ENCODE data around the gene KRTAP1-3. TPM values are rescaled to one million over a fixed set of nuclear protein-coding genes. Genes with fewer than 3 reads are reported as not detected.

Gene KRTAP1-3, protein sequence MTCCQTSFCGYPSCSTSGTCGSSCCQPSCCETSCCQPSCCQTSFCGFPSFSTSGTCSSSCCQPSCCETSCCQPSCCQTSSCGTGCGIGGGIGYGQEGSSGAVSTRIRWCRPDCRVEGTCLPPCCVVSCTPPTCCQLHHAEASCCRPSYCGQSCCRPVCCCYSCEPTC
- not detected in 2 replicates for total RNA-seq

GRCh38 chr17:41034346-41034935 lies at the start of gene KRTAP1-3:
Gene KRTAP1-3, minus strand, starts transcription at chr17:41034874. Its CDS starts 53 bp downstream, at chr17:41034821.

GRCh38 chr17:41084100-41084856 lies 49.6 kb upstream of the KRTAP1-3 start, which contains the start of gene KRTAP4-7:
Gene KRTAP4-7, plus strand, starts transcription at chr17:41084150. Its CDS starts 57 bp downstream, at chr17:41084207.

DNA sequence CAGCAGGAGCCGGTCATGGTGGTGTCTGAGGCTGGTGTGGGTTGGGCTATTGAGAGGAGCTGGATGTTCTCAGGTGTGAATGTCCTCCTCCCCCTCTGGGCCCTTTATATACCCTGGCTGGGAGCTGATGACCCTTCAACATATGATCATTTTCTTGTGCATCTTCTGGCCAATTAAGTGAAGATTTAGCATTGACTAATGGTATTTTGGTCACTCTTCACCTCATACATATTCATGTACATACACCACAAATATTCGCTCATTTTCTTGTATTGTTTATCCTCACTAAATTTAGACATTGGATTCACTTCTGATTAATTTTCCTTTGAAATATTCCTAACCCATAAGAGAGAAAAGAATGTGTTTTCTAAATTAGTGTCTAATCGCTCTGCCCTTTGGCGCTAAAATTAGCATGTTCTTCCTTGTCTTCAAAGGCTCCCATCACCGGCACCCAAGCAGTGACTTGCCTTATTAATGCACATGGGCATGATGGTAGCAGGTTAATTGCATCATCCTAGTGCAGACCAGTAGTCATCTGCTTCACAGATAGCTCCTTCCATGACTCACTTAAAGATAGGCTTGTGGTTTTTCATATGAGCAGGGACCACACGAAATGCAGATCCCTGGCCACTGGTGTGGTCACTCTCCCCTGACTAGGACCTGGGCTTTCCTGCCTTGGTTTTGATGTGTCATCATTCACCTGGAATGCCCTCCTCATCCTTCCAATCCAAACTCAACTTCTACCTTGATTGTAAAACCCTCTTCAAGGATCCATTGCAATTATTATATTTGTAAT lies 31.4 kb upstream of the KRTAP1-3 start, which contains the start of gene KRTAP2-4:
TSS of gene KRTAP2-4 (minus strand) at position 51 of the 796 bp plus-strand sequence. CDS start at position 17, 34 bp downstream.

DNA sequence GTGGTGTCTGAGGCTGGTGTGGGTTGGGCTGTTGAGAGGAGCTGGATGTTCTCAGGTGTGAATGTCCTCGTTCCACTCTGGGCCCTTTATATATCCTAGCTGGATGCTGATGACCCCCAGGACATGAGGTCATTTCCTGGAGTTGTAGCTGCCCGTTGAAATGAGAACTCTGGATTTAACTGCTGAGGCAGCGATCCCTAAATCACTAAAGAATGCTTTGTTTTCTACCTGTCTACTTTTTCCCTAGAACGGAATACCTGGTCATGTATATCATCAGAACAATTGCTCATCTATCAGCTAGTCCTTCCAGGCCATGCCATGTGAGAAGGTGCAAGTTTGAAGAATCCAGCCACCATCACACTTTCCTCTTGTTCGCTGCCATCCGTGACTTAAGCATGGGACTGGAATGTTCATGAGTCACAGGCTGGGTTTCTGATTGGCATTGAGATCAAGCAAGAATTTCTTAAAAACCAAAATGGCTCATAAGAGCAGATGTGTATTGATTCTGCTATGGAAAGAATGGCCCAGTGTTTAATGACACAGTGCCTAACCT lies 25.5 kb upstream of the KRTAP1-3 start, which contains the start of gene KRTAP2-3:
TSS of gene KRTAP2-3 (minus strand) at position 63 of the 553 bp plus-strand sequence. CDS start 64 bp downstream, outside the sequence.

DNA sequence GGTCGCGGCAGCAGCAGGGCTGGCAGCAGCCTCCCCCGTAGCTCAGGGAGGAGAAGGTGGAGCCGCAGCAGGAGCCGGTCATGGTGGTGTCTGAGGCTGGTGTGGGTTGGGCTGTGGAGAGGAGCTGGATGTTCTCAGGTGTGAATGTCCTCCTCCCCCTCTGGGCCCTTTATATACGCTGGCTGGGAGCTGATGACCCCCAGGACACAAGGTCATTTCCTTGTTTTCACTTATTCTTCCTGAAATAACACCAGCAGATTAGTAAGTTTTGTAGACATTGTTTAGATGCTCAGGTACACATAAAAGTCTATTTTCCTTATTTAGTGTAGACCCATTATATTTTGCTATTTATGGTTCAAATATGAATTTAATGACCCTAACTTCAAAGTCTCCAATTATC lies 20.5 kb upstream of the KRTAP1-3 start, which contains the start of gene KRTAP2-2:
TSS of gene KRTAP2-2 (minus strand) at position 101 of the 400 bp plus-strand sequence. CDS start at position 82, 19 bp downstream.

DNA sequence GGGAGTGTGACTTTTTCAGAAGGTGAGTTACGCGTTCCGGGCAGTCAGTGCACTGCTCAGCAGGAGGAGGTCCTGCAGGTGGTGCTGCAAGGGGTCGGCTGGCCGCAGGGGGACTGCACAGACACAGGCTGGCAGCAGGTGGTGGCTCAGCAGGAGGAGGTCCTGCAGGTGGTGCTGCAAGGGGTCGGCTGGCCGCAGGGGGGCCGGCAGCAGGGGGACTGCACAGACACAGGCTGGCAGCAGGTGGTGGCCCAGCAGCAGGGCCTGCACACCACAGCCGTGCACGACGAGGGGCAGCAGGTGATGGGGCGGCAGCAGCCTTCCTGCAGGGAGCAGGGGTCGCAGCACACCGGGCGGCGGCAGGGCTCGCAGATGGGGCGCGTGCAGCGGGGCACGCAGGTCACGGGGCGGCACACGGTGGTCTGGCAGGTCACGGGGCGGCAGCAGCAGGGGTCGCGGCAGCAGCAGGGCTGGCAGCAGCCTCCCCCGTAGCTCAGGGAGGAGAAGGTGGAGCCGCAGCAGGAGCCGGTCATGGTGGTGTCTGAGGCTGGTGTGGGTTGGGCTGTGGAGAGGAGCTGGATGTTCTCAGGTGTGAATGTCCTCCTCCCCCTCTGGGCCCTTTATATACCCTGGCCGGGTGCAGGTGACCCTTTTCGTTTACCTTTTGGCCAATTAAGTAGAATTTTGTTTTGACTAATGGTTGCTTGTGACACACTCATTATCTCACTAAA lies 12.2 kb upstream of the KRTAP1-3 start, which contains the start of gene KRTAP2-1:
TSS of gene KRTAP2-1 (minus strand) at position 582 of the 731 bp plus-strand sequence. CDS start at position 533, 49 bp downstream.

GRCh38 chr17:41040783-41041571 lies 6.3 kb upstream of the KRTAP1-3 start, which contains the start of gene KRTAP1-1:
Gene KRTAP1-1, minus strand, starts transcription at chr17:41041450. Its CDS starts 53 bp downstream, at chr17:41041397.

DNA sequence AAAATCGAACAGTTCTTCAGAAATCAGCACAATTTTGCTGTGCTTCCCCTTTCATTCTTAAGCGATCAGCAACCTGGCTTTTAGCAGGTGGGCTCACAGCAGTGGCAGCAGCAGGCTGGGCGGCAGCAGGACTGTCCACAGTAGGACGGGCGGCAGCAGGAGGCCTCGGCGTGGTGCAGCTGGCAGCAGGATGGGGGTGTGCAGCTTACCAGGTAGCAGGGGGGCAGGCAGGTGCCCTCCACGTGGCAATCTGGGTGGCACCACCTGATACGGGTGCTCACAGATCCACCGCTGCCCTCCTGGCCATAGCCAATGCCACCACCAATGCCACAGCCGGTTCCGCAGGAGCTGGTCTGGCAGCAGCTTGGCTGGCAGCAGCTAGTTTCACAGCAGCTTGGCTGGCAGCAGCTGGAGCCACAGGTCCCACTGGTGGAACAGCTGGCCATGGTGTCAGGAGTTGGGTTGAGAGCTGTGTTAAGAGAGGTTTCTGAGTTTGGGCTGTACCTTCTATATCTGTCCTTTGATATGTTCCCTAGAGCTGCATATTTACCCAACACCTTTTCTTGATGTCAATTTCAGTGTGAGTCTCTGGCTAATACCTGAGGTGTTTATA lies 4.9 kb downstream of the KRTAP1-3 start, which contains the start of gene KRTAP1-4:
TSS of gene KRTAP1-4 (minus strand) at position 563 of the 613 bp plus-strand sequence. CDS start at position 446, 117 bp downstream.

DNA sequence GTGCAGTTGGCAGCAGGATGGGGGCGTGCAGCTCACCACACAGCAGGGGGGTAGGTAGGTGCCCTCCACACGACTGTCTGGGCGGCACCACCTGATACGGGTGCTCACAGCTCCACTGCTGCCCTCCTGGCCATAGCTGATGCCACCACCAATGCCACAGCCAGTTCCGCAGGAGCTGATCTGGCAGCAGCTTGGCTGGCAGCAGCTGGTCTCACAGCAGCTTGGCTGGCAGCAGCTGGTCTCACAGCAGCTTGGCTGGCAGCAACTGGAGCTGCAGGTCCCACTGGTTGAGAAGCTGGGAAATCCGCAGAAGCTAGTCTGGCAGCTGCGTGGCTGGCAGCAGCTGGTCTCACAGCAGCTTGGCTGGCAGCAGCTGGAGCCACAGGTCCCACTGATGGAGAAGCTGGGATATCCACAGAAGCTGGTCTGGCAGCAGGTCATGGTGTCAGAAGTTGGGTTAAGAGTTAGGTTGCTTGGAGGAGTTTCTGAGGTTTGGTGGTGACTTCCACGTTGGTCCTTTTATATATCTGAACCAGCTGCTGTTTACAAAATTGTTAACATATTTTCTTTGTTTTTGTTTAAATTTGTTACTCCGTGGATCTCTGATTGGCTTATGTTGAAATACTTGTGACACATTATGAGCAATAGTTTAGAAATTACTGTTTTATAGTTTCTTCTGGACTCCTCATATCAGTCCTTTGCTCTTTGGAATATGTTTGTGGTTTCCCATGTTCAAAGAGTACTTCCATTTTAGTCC lies 7.8 kb downstream of the KRTAP1-3 start, which contains the start of gene KRTAP1-5:
TSS of gene KRTAP1-5 (minus strand) at position 494 of the 757 bp plus-strand sequence. CDS start at position 441, 53 bp downstream.

DNA sequence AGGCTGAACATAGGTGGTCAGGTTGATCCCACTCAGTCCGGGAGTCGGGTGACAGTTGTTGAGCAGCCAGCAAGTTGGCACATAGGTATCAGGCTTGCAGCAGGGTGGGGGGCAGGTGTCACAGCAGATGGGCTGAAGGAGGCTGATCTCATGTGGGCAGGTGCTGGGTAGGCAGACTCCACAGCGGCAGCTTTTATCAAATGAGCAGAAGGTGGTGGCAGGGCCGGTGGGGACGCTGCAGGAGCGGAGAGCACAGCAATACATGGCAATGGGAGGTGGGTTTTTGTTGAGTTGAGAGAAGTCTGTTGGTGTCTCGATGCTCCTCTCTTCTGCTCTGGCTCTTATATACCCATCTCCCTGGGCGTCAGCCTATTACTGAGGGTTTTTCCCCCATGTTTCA lies 25.9 kb downstream of the KRTAP1-3 start, which contains the start of gene KRTAP3-1:
TSS of gene KRTAP3-1 (minus strand) at position 318 of the 400 bp plus-strand sequence. CDS start at position 264, 54 bp downstream.

DNA sequence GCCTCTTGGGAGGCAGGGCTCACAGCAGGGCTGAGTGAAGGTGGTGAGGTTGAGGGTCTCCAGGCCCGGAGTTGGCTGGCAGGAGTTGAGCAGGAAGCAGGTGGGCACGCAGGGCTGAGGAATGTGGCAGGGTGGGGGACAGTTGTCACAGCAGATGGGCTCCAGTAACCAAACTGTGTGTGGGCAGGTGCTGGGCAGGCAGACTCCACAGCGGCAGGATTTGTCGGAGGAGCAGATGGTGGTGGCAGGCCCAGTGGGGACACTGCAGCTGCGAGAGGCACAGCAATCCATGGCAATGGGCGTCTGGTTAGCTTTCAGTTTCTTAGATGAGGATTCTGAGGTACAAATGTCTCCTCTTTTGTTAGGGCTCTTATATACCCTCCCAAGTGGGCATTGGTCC lies 35.1 kb downstream of the KRTAP1-3 start, which contains the start of gene KRTAP3-2:
TSS of gene KRTAP3-2 (minus strand) at position 344 of the 400 bp plus-strand sequence. CDS start at position 291, 53 bp downstream.

DNA sequence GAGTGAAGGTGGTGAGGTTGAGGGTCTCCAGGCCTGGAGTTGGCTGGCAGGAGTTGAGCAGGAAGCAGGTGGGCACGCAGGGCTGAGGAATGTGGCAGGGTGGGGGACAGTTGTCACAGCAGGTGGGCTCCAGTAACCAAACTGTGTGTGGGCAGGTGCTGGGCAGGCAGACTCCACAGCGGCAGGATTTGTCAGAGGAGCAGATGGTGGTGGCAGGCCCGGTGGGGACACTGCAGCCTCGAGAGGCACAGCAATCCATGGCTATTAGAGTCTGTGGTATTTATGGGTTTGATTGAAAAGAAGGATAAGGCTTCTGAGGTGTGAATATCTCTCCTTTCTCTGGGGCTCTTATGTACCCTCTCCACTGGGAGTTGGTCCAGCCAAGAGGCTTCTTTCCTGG lies 40.8 kb downstream of the KRTAP1-3 start, which contains the start of gene KRTAP3-3:
TSS of gene KRTAP3-3 (minus strand) at position 326 of the 400 bp plus-strand sequence. CDS start at position 259, 67 bp downstream.

GRCh38 chr17:40984226-40984625 lies 50.4 kb downstream of the KRTAP1-3 start, which contains the start of gene KRT40:
Gene KRT40, minus strand, starts transcription at chr17:40984326. Its CDS starts 53 bp downstream, at chr17:40984273.

Other genes starting within 250 kb of the KRTAP1-3 start
- not detected in 2 replicates for gene KRT28, start 234.9 kb downstream of the KRTAP1-3 start, total RNA-seq
- gene KRT10, start 212.3 kb downstream of the KRTAP1-3 start, total RNA-seq: 19.7 and 36.3 TPM in 2 replicates
- gene KRT12, start 167.7 kb downstream of the KRTAP1-3 start, total RNA-seq: not detected in 2 replicates
- not detected in 2 replicates for gene KRT20, start 149.6 kb downstream of the KRTAP1-3 start, total RNA-seq
- not detected in 2 replicates for gene KRT23, start 97.2 kb downstream of the KRTAP1-3 start, total RNA-seq
- gene KRT39, start 67.9 kb downstream of the KRTAP1-3 start, total RNA-seq: not detected in 2 replicates
- not detected in 2 replicates for gene KRT40, start 50.5 kb downstream of the KRTAP1-3 start, total RNA-seq
- not detected in 2 replicates for gene KRTAP3-3, start 40.7 kb downstream of the KRTAP1-3 start, total RNA-seq
- not detected in 2 replicates for gene KRTAP3-2, start 35.0 kb downstream of the KRTAP1-3 start, total RNA-seq
- not detected in 2 replicates for gene KRTAP3-1, start 25.7 kb downstream of the KRTAP1-3 start, total RNA-seq
- gene KRTAP1-5, start 7.7 kb downstream of the KRTAP1-3 start, total RNA-seq: not detected in 2 replicates
- not detected in 2 replicates for gene KRTAP1-4, start 4.7 kb downstream of the KRTAP1-3 start, total RNA-seq
- gene KRTAP1-1, start 6.6 kb upstream of the KRTAP1-3 start, total RNA-seq: not detected in 2 replicates
- gene KRTAP2-1, start 12.4 kb upstream of the KRTAP1-3 start, total RNA-seq: not detected in 2 replicates
- not detected in 2 replicates for gene KRTAP2-2, start 20.4 kb upstream of the KRTAP1-3 start, total RNA-seq
- not detected in 2 replicates for gene KRTAP2-3, start 25.2 kb upstream of the KRTAP1-3 start, total RNA-seq
- not detected in 2 replicates for gene KRTAP2-4, start 31.0 kb upstream of the KRTAP1-3 start, total RNA-seq
- not detected in 2 replicates for gene KRTAP4-7, start 49.3 kb upstream of the KRTAP1-3 start, total RNA-seq
- gene KRTAP4-8, start 63.3 kb upstream of the KRTAP1-3 start, total RNA-seq: not detected in 2 replicates
- not detected in 2 replicates for gene KRTAP4-16, start 67.3 kb upstream of the KRTAP1-3 start, total RNA-seq
- gene KRTAP4-9, start 70.5 kb upstream of the KRTAP1-3 start, total RNA-seq: not detected in 2 replicates
- gene KRTAP4-11, start 83.5 kb upstream of the KRTAP1-3 start, total RNA-seq: not detected in 2 replicates
- gene KRTAP4-12, start 89.3 kb upstream of the KRTAP1-3 start, total RNA-seq: not detected in 2 replicates
- not detected in 2 replicates for gene KRTAP4-6, start 105.7 kb upstream of the KRTAP1-3 start, total RNA-seq
- not detected in 2 replicates for gene KRTAP4-5, start 115.0 kb upstream of the KRTAP1-3 start, total RNA-seq
- gene KRTAP4-4, start 125.9 kb upstream of the KRTAP1-3 start, total RNA-seq: not detected in 2 replicates
- not detected in 2 replicates for gene KRTAP4-3, start 133.3 kb upstream of the KRTAP1-3 start, total RNA-seq
- not detected in 2 replicates for gene KRTAP4-2, start 143.3 kb upstream of the KRTAP1-3 start, total RNA-seq
- not detected in 2 replicates for gene KRTAP4-1, start 150.0 kb upstream of the KRTAP1-3 start, total RNA-seq
- not detected in 2 replicates for gene KRTAP9-1, start 155.0 kb upstream of the KRTAP1-3 start, total RNA-seq
- gene KRTAP9-2, start 191.8 kb upstream of the KRTAP1-3 start, total RNA-seq: not detected in 2 replicates
- not detected in 2 replicates for gene KRTAP9-3, start 197.6 kb upstream of the KRTAP1-3 start, total RNA-seq
- gene KRTAP9-8, start 203.1 kb upstream of the KRTAP1-3 start, total RNA-seq: not detected in 2 replicates
- gene KRTAP9-4, start 214.8 kb upstream of the KRTAP1-3 start, total RNA-seq: not detected in 2 replicates
- gene KRTAP9-9, start 220.5 kb upstream of the KRTAP1-3 start, total RNA-seq: not detected in 2 replicates
- gene KRTAP9-6, start 230.5 kb upstream of the KRTAP1-3 start, total RNA-seq: not detected in 2 replicates
- not detected in 2 replicates for gene KRTAP9-7, start 240.8 kb upstream of the KRTAP1-3 start, total RNA-seq

All from cardiac atrium fibroblast (primary cell).